NCI-H446 (cell line): Measurements from ENCODE around the gene CD164L2.
"Not testable (repeated sequence)": the region's sequence is repeated elsewhere in the genome, so short reads cannot be mapped to it uniquely, and the experiment has no call there.

Experiments used
- DNase-seq, 2 experiments: peaks; one replicate each; lab custom pipeline; 2025; lab: John Stamatoyannopoulos, UW

The CD164L2 gene

GRCh38 chr1:27383039-27383605 is at the start of gene CD164L2:
Gene CD164L2 (minus strand): TSS chr1:27383333. CDS start chr1:27383239, 94 bp downstream.
- DNase-seq: no peak

- not testable (repeated sequence) for DNase-seq
Measured at GRCh38 chr1:27432725-27433124, 49.6 kb upstream of the CD164L2 start.

GRCh38 chr1:27431601-27431940 is 48.4 kb upstream of the CD164L2 start:
- DNase-seq: no peak

- DNase-seq: peak in 1 of 2 experiments; percentile 34
Measured at GRCh38 chr1:27430903-27431600, 47.9 kb upstream of the CD164L2 start.

- no peak for DNase-seq
Measured at GRCh38 chr1:27429029-27429425, 45.9 kb upstream of the CD164L2 start.

- peak in 1 of 2 experiments; percentile 35 for DNase-seq
Measured at GRCh38 chr1:27428316-27429028, 45.3 kb upstream of the CD164L2 start.

- no peak for DNase-seq
Measured at GRCh38 chr1:27427816-27428315, 44.7 kb upstream of the CD164L2 start.

- DNase-seq: no peak
Measured at GRCh38 chr1:27427329-27427728, 44.2 kb upstream of the CD164L2 start.

GRCh38 chr1:27423709-27424108 is 40.6 kb upstream of the CD164L2 start:
- DNase-seq: no peak

GRCh38 chr1:27418326-27419185 is 35.4 kb upstream of the CD164L2 start:
- DNase-seq: peak in 1 of 2 experiments; percentile 40

- no peak for DNase-seq
Measured at GRCh38 chr1:27417713-27418112, 34.6 kb upstream of the CD164L2 start.

GRCh38 chr1:27416387-27417111 is 33.4 kb upstream of the CD164L2 start:
- DNase-seq: peak; percentile 23 to 70

- no peak for DNase-seq
Measured at GRCh38 chr1:27414091-27414490, 31.0 kb upstream of the CD164L2 start.

GRCh38 chr1:27413004-27413403 is 29.9 kb upstream of the CD164L2 start:
- no peak for DNase-seq

GRCh38 chr1:27412502-27412901 is 29.4 kb upstream of the CD164L2 start:
- DNase-seq: no peak

GRCh38 chr1:27410709-27411108 is 27.6 kb upstream of the CD164L2 start:
- DNase-seq: no peak

GRCh38 chr1:27409669-27410068 is 26.5 kb upstream of the CD164L2 start:
- DNase-seq: no peak

GRCh38 chr1:27408151-27408550 is 25.0 kb upstream of the CD164L2 start:
- DNase-seq: no peak

GRCh38 chr1:27406791-27407190 is 23.7 kb upstream of the CD164L2 start:
- not testable (repeated sequence) for DNase-seq

- DNase-seq: no peak
Measured at GRCh38 chr1:27406362-27406680, 23.2 kb upstream of the CD164L2 start.

- not testable (repeated sequence) for DNase-seq
Measured at GRCh38 chr1:27405598-27406361, 22.6 kb upstream of the CD164L2 start.
